ENCODE measurements around the gene DAB2IP.

The DAB2IP gene

DNA sequence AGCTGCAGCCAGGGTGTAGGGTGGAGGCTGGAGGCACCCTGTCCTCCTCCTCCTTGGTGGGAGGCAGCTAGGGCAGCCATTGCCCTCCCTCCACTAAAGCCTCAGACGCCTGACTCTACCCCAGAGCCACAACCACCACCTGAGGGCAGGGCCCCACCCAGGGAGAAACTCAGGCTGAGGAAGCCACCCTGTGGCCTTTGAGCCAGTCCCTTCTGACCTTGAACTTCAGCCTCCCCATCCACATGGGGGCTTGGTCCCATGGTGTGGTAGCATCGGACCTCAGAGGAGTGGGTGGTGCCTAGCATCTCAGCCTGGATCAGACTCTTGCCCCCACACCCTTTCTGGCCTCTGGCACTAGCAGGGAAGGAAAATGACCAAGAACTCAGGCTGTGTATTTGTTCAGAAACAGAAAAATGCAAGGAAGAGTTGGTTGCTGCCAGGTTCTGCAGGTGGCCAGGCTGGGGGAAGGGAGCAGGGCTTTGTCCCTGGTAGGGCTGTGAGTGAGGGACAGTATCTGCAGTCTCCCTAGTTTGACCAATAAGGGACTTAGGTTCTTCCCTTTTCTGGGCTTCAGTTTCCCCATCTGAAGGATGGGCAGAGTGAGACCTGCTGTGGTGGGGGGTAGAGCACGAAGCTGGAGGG is 3.2 kb downstream of the DAB2IP start:
- peaks cover 60% of the 10 kb centered on the region for H3K27me3 ChIP-seq (ENCODE audit: control insufficient read depth, low read length)
- TF ChIP-seq CTCF (IDR thresholded peaks at IDR 0.05; ENCODE audit: low read depth, low read length, poor library complexity, severe bottlenecking) (no peak), EZH2phosphoT487 (IDR thresholded peaks at IDR 0.05; ENCODE audit: borderline replicate concordance, low read length) (no peak)
- H3K4me3 ChIP-seq (ENCODE audit: low read length): no peak overlapping the region
- H3K9me2 ChIP-seq (replicated peaks; ENCODE audit: control insufficient read depth, low read length): no peaks in the 10 kb centered on the region
- H3K79me2 ChIP-seq (ENCODE audit: control insufficient read depth, low read length): no peaks in the 10 kb centered on the region
- no peaks in the 10 kb centered on the region for H3K36me3 ChIP-seq (ENCODE audit: control insufficient read depth, low read length)
- H3K27ac ChIP-seq (ENCODE audit: low read depth, low read length): no peak overlapping the region
- H3K9me3 ChIP-seq (ENCODE audit: control insufficient read depth, insufficient read depth, low read length): no peaks in the 10 kb centered on the region
- H3K4me2 ChIP-seq (ENCODE audit: low read length): no peak overlapping the region
- no peaks in the 10 kb centered on the region for H4K20me1 ChIP-seq (ENCODE audit: control insufficient read depth, insufficient read depth, low read depth, low read length)
- H3K4me1 ChIP-seq (ENCODE audit: control insufficient read depth, low read length): peaks cover 3% of the 10 kb centered on the region; the same call in 1 of the 2 replicates
- H3F3A ChIP-seq (ENCODE audit: control insufficient read depth, insufficient read depth): no peaks in the 10 kb centered on the region

DNA sequence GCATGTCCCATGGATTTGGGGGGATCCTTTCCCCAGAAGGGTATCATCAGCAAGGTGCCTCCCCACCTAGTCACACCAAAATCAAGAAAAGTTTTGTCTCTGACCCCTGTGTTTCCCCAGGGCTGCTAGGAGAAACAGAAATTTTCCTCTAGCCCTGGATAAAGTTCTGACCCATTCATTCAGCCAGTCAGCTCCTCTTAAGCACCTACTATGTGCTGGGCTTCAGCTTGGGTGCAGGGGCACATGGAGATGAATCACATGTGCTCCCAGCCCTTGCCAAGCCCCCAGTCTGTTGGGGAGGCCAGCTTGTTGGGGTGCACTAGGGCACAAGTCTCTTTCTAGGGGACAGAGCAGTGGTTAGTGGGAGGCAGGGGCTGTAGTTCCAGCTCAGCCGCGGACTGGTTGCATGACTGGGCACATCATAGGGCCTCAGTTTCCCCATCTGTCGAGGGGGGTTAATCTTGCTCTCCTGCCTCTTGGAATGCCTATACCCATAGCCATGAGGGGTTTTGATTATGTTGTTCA is 3.9 kb downstream of the DAB2IP start:
- Histone ChIP-seq H3K4me2 (ENCODE audit: low read length) (no peak overlapping the region), H3K9me3 (ENCODE audit: control insufficient read depth, insufficient read depth, low read length) (no peaks in the 10 kb centered on the region), H3K36me3 (ENCODE audit: control insufficient read depth, low read length) (no peaks in the 10 kb centered on the region), H3F3A (ENCODE audit: control insufficient read depth, insufficient read depth) (no peaks in the 10 kb centered on the region), H3K27ac (ENCODE audit: low read depth, low read length) (no peak overlapping the region), H3K4me1 (ENCODE audit: control insufficient read depth, low read length) (peaks cover 2% of the 10 kb centered on the region; the same call in 1 of the 2 replicates), H4K20me1 (ENCODE audit: control insufficient read depth, insufficient read depth, low read depth, low read length) (no peaks in the 10 kb centered on the region), H3K9me2 (replicated peaks; ENCODE audit: control insufficient read depth, low read length) (no peaks in the 10 kb centered on the region), H3K27me3 (ENCODE audit: control insufficient read depth, low read length) (peaks cover 54% of the 10 kb centered on the region), H3K79me2 (ENCODE audit: control insufficient read depth, low read length) (no peaks in the 10 kb centered on the region), H3K4me3 (ENCODE audit: low read length) (no peak overlapping the region)
- no peak for TF ChIP-seq EZH2phosphoT487 (IDR thresholded peaks at IDR 0.05; ENCODE audit: borderline replicate concordance, low read length)
- no peak for TF ChIP-seq CTCF (IDR thresholded peaks at IDR 0.05; ENCODE audit: low read depth, low read length, poor library complexity, severe bottlenecking)

DNA sequence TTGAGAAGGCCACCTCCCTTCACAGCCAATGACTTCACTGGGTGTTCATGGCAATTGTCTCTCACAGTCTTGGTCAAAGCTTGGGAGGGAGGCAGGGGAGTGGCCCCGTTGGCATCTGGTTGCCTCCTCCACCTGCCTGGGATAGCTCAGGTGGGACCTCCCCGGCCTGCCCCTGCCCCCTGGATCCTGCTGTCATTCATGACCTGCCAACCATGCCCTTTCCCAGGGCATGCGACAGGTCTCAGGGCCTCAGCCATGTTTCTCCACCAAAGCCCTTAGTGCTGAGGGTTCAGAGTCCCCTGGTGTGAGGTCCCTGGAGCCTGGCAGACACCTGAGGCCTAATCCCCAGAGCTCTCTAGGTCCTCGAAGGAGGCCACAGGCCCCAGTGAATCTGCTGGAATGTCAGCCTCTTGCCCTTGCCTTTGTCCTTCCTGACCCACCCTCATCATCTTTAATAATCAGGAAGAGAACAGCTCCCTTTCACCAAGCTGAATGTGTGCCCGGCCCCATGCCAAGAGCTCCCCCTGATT is 5.6 kb downstream of the DAB2IP start:
- Histone ChIP-seq H3K4me2 (ENCODE audit: low read length) (no peak overlapping the region), H3K27me3 (ENCODE audit: control insufficient read depth, low read length) (peaks cover 38% of the 10 kb centered on the region), H3K36me3 (ENCODE audit: control insufficient read depth, low read length) (no peaks in the 10 kb centered on the region), H3K9me2 (replicated peaks; ENCODE audit: control insufficient read depth, low read length) (no peaks in the 10 kb centered on the region), H3F3A (ENCODE audit: control insufficient read depth, insufficient read depth) (no peaks in the 10 kb centered on the region), H4K20me1 (ENCODE audit: control insufficient read depth, insufficient read depth, low read depth, low read length) (no peaks in the 10 kb centered on the region), H3K4me1 (ENCODE audit: control insufficient read depth, low read length) (no peaks in the 10 kb centered on the region), H3K79me2 (ENCODE audit: control insufficient read depth, low read length) (no peaks in the 10 kb centered on the region), H3K4me3 (ENCODE audit: low read length) (no peak overlapping the region), H3K9me3 (ENCODE audit: control insufficient read depth, insufficient read depth, low read length) (no peaks in the 10 kb centered on the region), H3K27ac (ENCODE audit: low read depth, low read length) (no peak overlapping the region)
- TF ChIP-seq CTCF (IDR thresholded peaks at IDR 0.05; ENCODE audit: low read depth, low read length, poor library complexity, severe bottlenecking): no peak
- no peak for TF ChIP-seq EZH2phosphoT487 (IDR thresholded peaks at IDR 0.05; ENCODE audit: borderline replicate concordance, low read length)
